HepG2 (cell line): ENCODE results near the gene ABHD2. TPM values are rescaled to one million over a fixed set of nuclear protein-coding genes. Genes with fewer than 3 reads are reported as not detected.

Experiments
- PAF1 ChIP-seq: IDR thresholded peaks from 2 replicates; pipeline ENCODE4 v1.6.1; 2016; ENCODE audit warnings: missing genetic modification reagents, missing compliant biosample characterization
- USF2 ChIP-seq, 2 experiments: sonication (generic) in 1 of 2; formaldehyde crosslinking in 1 of 2; IDR thresholded peaks; 2 replicates each; pipeline versions ENCODE4 v1.5.1 to v1.6.1; 2011 to 2020; ENCODE audit warnings: borderline replicate concordance in 1 of 2, low read depth in 1 of 2, low read length in 1 of 2, mild to moderate bottlenecking in 1 of 2, missing genetic modification reagents in 1 of 2, moderate library complexity in 1 of 2
- ZBTB26 ChIP-seq: IDR thresholded peaks from 2 replicates; pipeline ENCODE4 v1.6.1; 2016; ENCODE audit warnings: missing compliant biosample characterization, missing genetic modification reagents, borderline replicate concordance
- ZBTB38 ChIP-seq: sonication (generic); formaldehyde crosslinking; IDR thresholded peaks from 2 replicates; pipeline ENCODE4 v1.5.1; 2020; ENCODE audit warnings: mild to moderate bottlenecking, missing genetic modification reagents
- ZNF264 ChIP-seq: sonication (generic); formaldehyde crosslinking; IDR thresholded peaks from 2 replicates; pipeline ENCODE4 v1.4.0; 2020; ENCODE audit warnings: missing genetic modification reagents
- ZNF280D ChIP-seq: sonication (generic); formaldehyde crosslinking; IDR thresholded peaks from 2 replicates; pipeline ENCODE4 v1.5.1; 2020; ENCODE audit warnings: mild to moderate bottlenecking, missing genetic modification reagents
- polyA plus RNA-seq, 8 experiments: library from polyadenylated mRNA; depleted of rRNA in 3 of 8; stranded (reverse) in 7 of 8; unstranded in 1 of 8; fragments of >200 nt; fragmentation: Illumina TruSeq in 4 of 8; extraction: Trizol in 4 of 8; gene quantifications; 2 replicates each; pipeline versions ENCODE4 v1.2.1 to v1.2.3, GENCODE V29; 2011 to 2016; ENCODE audit warnings: low read depth in 4 of 8, missing spikeins in 1 of 8, mixed read lengths in 1 of 8; ENCODE audit not compliant: insufficient read depth in 1 of 8
- total RNA-seq, 5 experiments: library from RNA; depleted of rRNA; stranded (reverse); fragments of >200 nt; fragmentation: Illumina TruSeq; extraction: Trizol; gene quantifications; 2 replicates each; pipeline ENCODE4 v1.2.3, GENCODE V29; 2016; ENCODE audit warnings: low read depth in 1 of 5

The ABHD2 gene
- total and polyA plus RNA-seq, 2 of the 13 experiments (the other 11 are each of a cell fraction or from before 2014, with no cell fraction given): 14.8 to 22.4 TPM

GRCh38 chr15:89058876-89059405 is 29.3 kb upstream of the ABHD2 start (continued):
- TF ChIP-seq USF2 (IDR thresholded peaks at IDR 0.05; ENCODE audit: low read depth, low read length): no peak
- no peak for TF ChIP-seq USF2 (CRISPR knock-in tag; IDR thresholded peaks at IDR 0.05; ENCODE audit: borderline replicate concordance)
- TF ChIP-seq ZNF280D (CRISPR knock-in tag): no peak
- TF ChIP-seq ZNF264 (CRISPR knock-in tag): no peak
- no peak for TF ChIP-seq ZBTB38 (CRISPR knock-in tag)
- TF ChIP-seq PAF1 (CRISPR knock-in tag): no peak
- TF ChIP-seq ZBTB26 (CRISPR knock-in tag): no peak
- TF ChIP-seq, all 625 proteins: peak for 0
